GM19238 (cell line): Measurements from ENCODE around the gene SMARCE1.
A peak's percentile ranks its signal among the peaks of the same experiment; 100 is the strongest.

ENCODE experiments used
- DNase-seq: peaks from one replicate; pipeline ENCODE4 v3.0.0; 2011; ENCODE audit warnings: low spot score; ENCODE audit not compliant: insufficient read length

SMARCE1 gene

GRCh38 chr17:40646791-40647623, 611 bp downstream of the SMARCE1 start:
- DNase-seq: peak; percentile 11

- DNase-seq: no peak
These were observed 1.7 kb downstream of the SMARCE1 start for GRCh38 chr17:40645943-40646342.

GRCh38 chr17:40645291-40645690, 2.3 kb downstream of the SMARCE1 start:
- DNase-seq: no peak

- no peak for DNase-seq
These were observed 9.7 kb downstream of the SMARCE1 start for GRCh38 chr17:40637931-40638330.

- no peak for DNase-seq
These were observed 13.7 kb downstream of the SMARCE1 start for GRCh38 chr17:40633871-40634270.

- DNase-seq: no peak
These were observed 15.4 kb downstream of the SMARCE1 start for GRCh38 chr17:40632216-40632615.

- DNase-seq: no peak
These were observed 17.8 kb downstream of the SMARCE1 start for GRCh38 chr17:40629842-40630241.

- no peak for DNase-seq
These were observed 22.3 kb downstream of the SMARCE1 start for GRCh38 chr17:40625311-40625710.

GRCh38 chr17:40623419-40624210, 24.0 kb downstream of the SMARCE1 start:
- DNase-seq: no peak

- DNase-seq: no peak
These were observed 25.1 kb downstream of the SMARCE1 start for GRCh38 chr17:40622509-40622928.

GRCh38 chr17:40621578-40621977, 26.0 kb downstream of the SMARCE1 start:
- no peak for DNase-seq

- DNase-seq: no peak
These were observed 26.6 kb downstream of the SMARCE1 start for GRCh38 chr17:40621019-40621418.

GRCh38 chr17:40618754-40619625, 28.6 kb downstream of the SMARCE1 start:
- DNase-seq: no peak

GRCh38 chr17:40617678-40618240, 29.9 kb downstream of the SMARCE1 start:
- DNase-seq: no peak

- no peak for DNase-seq
These were observed 31.0 kb downstream of the SMARCE1 start for GRCh38 chr17:40616592-40616991.

- DNase-seq: no peak
These were observed 31.7 kb downstream of the SMARCE1 start for GRCh38 chr17:40615841-40616476.

GRCh38 chr17:40615068-40615840, 32.4 kb downstream of the SMARCE1 start:
- peak; percentile 47 for DNase-seq

GRCh38 chr17:40614431-40615067, 33.1 kb downstream of the SMARCE1 start:
- no peak for DNase-seq

- no peak for DNase-seq
These were observed 34.0 kb downstream of the SMARCE1 start for GRCh38 chr17:40613467-40614154.
